HEK293 (cell line): Measurements from ENCODE around the gene TTBK1.

Source experiments
- CTCF ChIA-PET: fragments of 350-600 bp; formaldehyde crosslinking; extraction: SDS; loops from one replicate; lab custom pipeline; 2021; ENCODE audit warnings: antibody characterized with exemption; lab: Yijun Ruan, JAX
- POLR2A ChIA-PET: fragments of 300-600 bp; formaldehyde crosslinking; extraction: SDS; loops from one replicate; lab custom pipeline; 2020; ENCODE audit warnings: antibody characterized with exemption, inconsistent platforms; lab: Yijun Ruan, JAX
- H3K27ac ChIP-seq: fragments of 200-500 bp; sonication (Bioruptor generic); 2 replicates; pipeline ENCODE4 v1.5.1; 2014; ENCODE audit warnings: low read depth, low read length, control low read depth, inconsistent platforms; ENCODE audit errors: extremely low read depth
- H3K36me3 ChIP-seq, 2 experiments: fragments of 200-500 bp in 1 of 2; sonication (Bioruptor generic) in 1 of 2; 1 replicate in 1 of 2; 2 replicates in 1 of 2; pipeline ENCODE4 v1.5.1; 2014 to 2017; ENCODE audit warnings: inconsistent platforms in 2 of 2, low read length in 2 of 2; ENCODE audit not compliant: control insufficient read depth in 2 of 2, insufficient read depth in 1 of 2
- H3K4me1 ChIP-seq: fragments of 200-500 bp; sonication (Bioruptor generic); 2 replicates; pipeline ENCODE4 v1.5.1; 2014; ENCODE audit warnings: mild to moderate bottlenecking, low read length, inconsistent platforms; ENCODE audit not compliant: control insufficient read depth, insufficient read depth
- H3K4me3 ChIP-seq: 2 replicates; pipeline ENCODE4 v1.5.1; 2011; ENCODE audit warnings: low read depth, mild to moderate bottlenecking, control low read depth, low read length, moderate library complexity
- H3K9me3 ChIP-seq: fragments of 200-500 bp; sonication (Bioruptor generic); 2 replicates; pipeline ENCODE4 v1.5.1; 2014; ENCODE audit warnings: low read depth, low read length, inconsistent platforms; ENCODE audit not compliant: control insufficient read depth, insufficient read depth
- ATF2 ChIP-seq: fragments of 450-650 bp; formaldehyde crosslinking; IDR thresholded peaks from 2 replicates; pipeline ENCODE4 v1.5.1; 2016; ENCODE audit warnings: missing biosample characterization, missing genetic modification characterization, low read depth
- CTCF ChIP-seq: fragments of 450-650 bp; formaldehyde crosslinking; IDR thresholded peaks from 2 replicates; pipeline ENCODE4 v1.5.1; 2016; ENCODE audit warnings: missing biosample characterization, missing genetic modification characterization
- GLI2 ChIP-seq: fragments of 450-650 bp; formaldehyde crosslinking; IDR thresholded peaks from 2 replicates; pipeline ENCODE4; 2017; ENCODE audit warnings: missing biosample characterization, missing genetic modification characterization, low read depth, borderline replicate concordance
- GLIS2 ChIP-seq: fragments of 450-650 bp; formaldehyde crosslinking; IDR thresholded peaks from 2 replicates; pipeline ENCODE4 v1.5.1; 2016; ENCODE audit warnings: missing biosample characterization, missing genetic modification characterization
- HOXD13 ChIP-seq: sonication (generic); formaldehyde crosslinking; IDR thresholded peaks from 2 replicates; pipeline ENCODE4 v1.8.0; 2022; ENCODE audit warnings: missing genetic modification reagents, borderline replicate concordance
- KLF17 ChIP-seq: fragments of 450-650 bp; formaldehyde crosslinking; IDR thresholded peaks from 2 replicates; pipeline ENCODE4 v1.5.1; 2016; ENCODE audit warnings: missing biosample characterization, missing genetic modification characterization
- PRDM1 ChIP-seq: fragments of 450-650 bp; formaldehyde crosslinking; IDR thresholded peaks from 2 replicates; pipeline ENCODE4; 2016; ENCODE audit warnings: missing biosample characterization, missing genetic modification characterization
- TSHZ1 ChIP-seq: fragments of 450-650 bp; formaldehyde crosslinking; IDR thresholded peaks from 2 replicates; pipeline ENCODE4 v1.5.1; 2016; ENCODE audit warnings: missing biosample characterization, missing genetic modification characterization, borderline replicate concordance
- ZBTB21 ChIP-seq: fragments of 450-650 bp; formaldehyde crosslinking; IDR thresholded peaks from 2 replicates; pipeline ENCODE4 v1.5.1; 2017; ENCODE audit warnings: missing biosample characterization, missing genetic modification characterization
- ZFP41 ChIP-seq: fragments of 450-650 bp; formaldehyde crosslinking; IDR thresholded peaks from 2 replicates; pipeline ENCODE4 v1.5.1; 2016; ENCODE audit warnings: missing biosample characterization, missing genetic modification characterization, borderline replicate concordance
- ZNF112 ChIP-seq: fragments of 450-650 bp; formaldehyde crosslinking; IDR thresholded peaks from 2 replicates; pipeline ENCODE4 v1.5.0; 2017; ENCODE audit warnings: missing biosample characterization, missing genetic modification characterization
- ZNF248 ChIP-seq: fragments of 450-650 bp; formaldehyde crosslinking; IDR thresholded peaks from 2 replicates; pipeline ENCODE4 v1.5.1; 2017; ENCODE audit warnings: missing biosample characterization, missing genetic modification characterization
- ZNF488 ChIP-seq: fragments of 450-650 bp; formaldehyde crosslinking; IDR thresholded peaks from 2 replicates; pipeline ENCODE4 v1.5.1; 2016; ENCODE audit warnings: missing biosample characterization, missing genetic modification characterization
- ZNF510 ChIP-seq: fragments of 450-650 bp; formaldehyde crosslinking; IDR thresholded peaks from 2 replicates; pipeline ENCODE4 v1.5.1; 2018; ENCODE audit warnings: mild to moderate bottlenecking, missing genetic modification characterization, missing biosample characterization; ENCODE audit not compliant: insufficient replicate concordance
- ZNF629 ChIP-seq: fragments of 450-650 bp; formaldehyde crosslinking; IDR thresholded peaks from 2 replicates; pipeline ENCODE4 v1.5.1; 2017; ENCODE audit warnings: missing biosample characterization, missing genetic modification characterization

Gene TTBK1

GRCh38 chr6:43306086-43306485 is 62.8 kb downstream of the TTBK1 start (continued):
- no peak for TF ChIP-seq ZNF488 (tag by site-specific recombination)
- TF ChIP-seq TSHZ1 (tag by site-specific recombination), result no peak
- TF ChIP-seq ZBTB21 (tag by site-specific recombination), result no peak
- no peak for TF ChIP-seq HOXD13 (CRISPR knock-in tag)
- TF ChIP-seq PRDM1, result no peak
- TF ChIP-seq ZNF510, result no peak
- TF ChIP-seq ZNF112 (tag by site-specific recombination), result no peak
- TF ChIP-seq ATF2, result peak; percentile 47; the same call in 1 of the 2 replicates
- no peak for TF ChIP-seq GLI2 (tag by site-specific recombination)
- TF ChIP-seq ZFP41 (tag by site-specific recombination), result no peak

- H3K4me3 ChIP-seq, result no peak overlapping the region
- POLR2A ChIA-PET, result interaction anchor here (1.5 to 1.7 kb wide), 2 partner anchors 61 to 62 kb away, joined by 3 to 5 read pairs; partner anchors contain the start of gene ZNF318
- no peaks in the 10 kb centered on the region for H3K9me3 ChIP-seq
- H3K27ac ChIP-seq, result no peak overlapping the region
- TF ChIP-seq ZNF629 (no peak), KLF17 (tag by site-specific recombination) (no peak), ZNF248 (tag by site-specific recombination) (no peak), GLIS2 (tag by site-specific recombination) (0 out of 2 replicates have a peak, but pooled peaks have one; percentile 9), CTCF (tag by site-specific recombination) (no peak)
- H3K4me1 ChIP-seq, result no peaks in the 10 kb centered on the region
- CTCF ChIA-PET, result interaction anchor here (0.6 to 1.5 kb wide), 7 partner anchors 10 to 846 kb away, joined by 3 to 6 read pairs (median 4); no protein-coding TSS in a partner anchor
- no peaks in the 10 kb centered on the region for H3K36me3 ChIP-seq
Measured at GRCh38 chr6:43307451-43308100, 64.3 kb downstream of the TTBK1 start.
